WTC11 (cell line): ENCODE data around the gene ANKFN1. TPM values are rescaled to one million over a fixed set of nuclear protein-coding genes. Genes with fewer than 3 reads are reported as not detected.

Experiments used
- ATAC-seq: fragments of 200-7000 bp; cut with Tn5 transposase; 2 replicates; pipeline ENCODE4 v1.10.0; 2021; ENCODE audit warnings: mild to moderate bottlenecking, moderate library complexity
- CTCF ChIA-PET: fragments of 300-600 bp; sonication (Branson Sonifier 250); formaldehyde crosslinking; loops from one replicate; lab custom pipeline; 2021; ENCODE audit warnings: antibody characterized with exemption; lab: Charles Lee
- POLR2A ChIA-PET: fragments of 350-600 bp; sonication (Branson Sonifier 250); formaldehyde crosslinking; loops from one replicate; lab custom pipeline; 2021; ENCODE audit warnings: antibody characterized with exemption; lab: Charles Lee
- DNase-seq: peaks from one replicate; pipeline ENCODE4 v3.0.0; 2021; ENCODE audit warnings: low spot score
- H3K27ac Mint-ChIP-seq: 2 replicates; pipeline ENCODE4 v1.8.0; 2021; ENCODE audit warnings: mixed read lengths
- H3K27me3 Mint-ChIP-seq: 2 replicates; pipeline ENCODE4 v1.8.0; 2021; ENCODE audit warnings: low read depth, mild to moderate bottlenecking, moderate library complexity, mixed read lengths
- H3K36me3 Mint-ChIP-seq: 2 replicates; pipeline ENCODE4 v1.8.0; 2021; ENCODE audit warnings: mixed read lengths
- H3K4me1 Mint-ChIP-seq: 2 replicates; pipeline ENCODE4 v1.8.0; 2022; ENCODE audit warnings: mixed read lengths
- H3K4me3 Mint-ChIP-seq: 2 replicates; pipeline ENCODE4 v1.8.0; 2021; ENCODE audit warnings: mild to moderate bottlenecking, moderate library complexity, mixed read lengths
- H3K9me3 Mint-ChIP-seq: 2 replicates; pipeline ENCODE4 v1.8.0; 2021; ENCODE audit warnings: mixed read lengths
- ATF1 ChIP-seq: sonication (generic); formaldehyde crosslinking; IDR thresholded peaks from 2 replicates; pipeline ENCODE4 v1.8.1; 2023; ENCODE audit warnings: mild to moderate bottlenecking, moderate library complexity, missing genetic modification reagents
- ATF2 ChIP-seq: sonication (generic); formaldehyde crosslinking; IDR thresholded peaks from 2 replicates; pipeline ENCODE4 v1.8.1; 2022; ENCODE audit warnings: low read depth, missing genetic modification reagents, borderline replicate concordance
- ATF3 ChIP-seq: sonication (generic); formaldehyde crosslinking; conservative IDR thresholded peaks from 2 replicates; pipeline ENCODE4 v1.8.1; 2022; ENCODE audit warnings: mild to moderate bottlenecking, missing genetic modification reagents
- CBFB ChIP-seq: sonication (generic); formaldehyde crosslinking; IDR thresholded peaks from 2 replicates; pipeline ENCODE4 v1.8.1; 2022; ENCODE audit warnings: mild to moderate bottlenecking, low read depth, missing genetic modification reagents
- E2F1 ChIP-seq: sonication (generic); formaldehyde crosslinking; IDR thresholded peaks from 2 replicates; pipeline ENCODE4 v1.8.0; 2022; ENCODE audit warnings: mild to moderate bottlenecking, missing genetic modification reagents
- FOXP1 ChIP-seq: sonication (generic); formaldehyde crosslinking; IDR thresholded peaks from 2 replicates; pipeline ENCODE4 v1.8.0; 2022; ENCODE audit warnings: missing genetic modification reagents, mild to moderate bottlenecking, moderate library complexity, borderline replicate concordance
- MAX ChIP-seq: sonication (generic); formaldehyde crosslinking; IDR thresholded peaks from 2 replicates; pipeline ENCODE4 v1.8.0; 2022; ENCODE audit warnings: mild to moderate bottlenecking, missing genetic modification reagents
- NFATC4 ChIP-seq: fragments of 250-450 bp; sonication (Bioruptor Pico); IDR thresholded peaks from 2 replicates; pipeline ENCODE4 v1.9.0; 2021; ENCODE audit warnings: mild to moderate bottlenecking
- NFE2L1 ChIP-seq: sonication (generic); formaldehyde crosslinking; IDR thresholded peaks from 2 replicates; pipeline ENCODE4 v1.8.1; 2023; ENCODE audit warnings: missing genetic modification reagents
- NR3C1 ChIP-seq: sonication (generic); formaldehyde crosslinking; conservative IDR thresholded peaks from 2 replicates; pipeline ENCODE4 v1.8.1; 2023; ENCODE audit warnings: low read depth, mild to moderate bottlenecking, missing genetic modification reagents
- PRRX2 ChIP-seq: fragments of 250-450 bp; sonication (Bioruptor Pico); IDR thresholded peaks from 2 replicates; pipeline ENCODE4 v1.8.0; 2021; ENCODE audit warnings: mild to moderate bottlenecking
- RORB ChIP-seq: fragments of 250-450 bp; sonication (Bioruptor Pico); IDR thresholded peaks from 2 replicates; pipeline ENCODE4 v1.9.0; 2021; ENCODE audit warnings: mild to moderate bottlenecking
- SMAD3 ChIP-seq: sonication (generic); formaldehyde crosslinking; IDR thresholded peaks from 2 replicates; pipeline ENCODE4 v1.8.0; 2022; ENCODE audit warnings: missing genetic modification reagents, mild to moderate bottlenecking, borderline replicate concordance
- SMAD4 ChIP-seq: sonication (generic); formaldehyde crosslinking; IDR thresholded peaks from 2 replicates; pipeline ENCODE4 v1.8.0; 2022; ENCODE audit warnings: mild to moderate bottlenecking, missing genetic modification reagents
- TEAD4 ChIP-seq: sonication (generic); formaldehyde crosslinking; IDR thresholded peaks from 2 replicates; pipeline ENCODE4 v1.8.0; 2022; ENCODE audit warnings: mild to moderate bottlenecking, missing genetic modification reagents
- ZNF138 ChIP-seq: sonication (generic); formaldehyde crosslinking; conservative IDR thresholded peaks from 2 replicates; pipeline ENCODE4 v1.8.1; 2022; ENCODE audit warnings: mild to moderate bottlenecking, moderate library complexity, missing genetic modification reagents
- ZNF219 ChIP-seq: sonication (generic); formaldehyde crosslinking; IDR thresholded peaks from 2 replicates; pipeline ENCODE4 v1.8.0; 2023; ENCODE audit warnings: missing genetic modification reagents, mild to moderate bottlenecking, borderline replicate concordance
- ZNF232 ChIP-seq: sonication (generic); formaldehyde crosslinking; IDR thresholded peaks from 2 replicates; pipeline ENCODE4 v1.8.0; 2022; ENCODE audit warnings: mild to moderate bottlenecking, missing genetic modification reagents
- ZNF532 ChIP-seq: fragments of 250-450 bp; sonication (Bioruptor Pico); IDR thresholded peaks from 2 replicates; pipeline ENCODE4 v1.9.0; 2021; ENCODE audit warnings: mild to moderate bottlenecking, borderline replicate concordance
- total RNA-seq: library from RNA; stranded (reverse); gene quantifications from 3 replicates; pipeline ENCODE4 v1.2.3, GENCODE V29; 2021

The ANKFN1 gene
- total RNA-seq, 1 experiment from 2014 or later: 0.24 TPM

GRCh38 chr17:56432443-56432842, 279.2 kb downstream of the ANKFN1 start (continued):
- TF ChIP-seq ZNF532 (no peak), NFATC4 (no peak), TEAD4 (no peak), NFE2L1 (no peak), SMAD3 (CRISPR knock-in tag) (no peak), FOXP1 (CRISPR knock-in tag) (no peak)

GRCh38 chr17:56434610-56435009, 281.3 kb downstream of the ANKFN1 start:
- H3K27me3 Mint-ChIP-seq: no peaks in the 10 kb centered on the region
- TF ChIP-seq NR3C1 (CRISPR knock-in tag) (no peak), CBFB (no peak), E2F1 (CRISPR knock-in tag) (no peak), ATF3 (CRISPR knock-in tag) (no peak), MAX (CRISPR knock-in tag) (no peak), RORB (no peak)
- TF ChIP-seq, all 79 proteins: peak for 0
- DNase-seq (no peak), ATAC-seq (no peak)
- Mint-ChIP-seq H3K9me3 (no peaks in the 10 kb centered on the region), H3K27ac (no peak overlapping the region), H3K36me3 (no peaks in the 10 kb centered on the region), H3K4me3 (no peak overlapping the region), H3K4me1 (peaks cover 15% of the 10 kb centered on the region)
- POLR2A ChIA-PET: no interaction called here
- CTCF ChIA-PET: interaction anchor here (0.7 kb wide), 1 partner anchor 306 kb away, joined by 3 read pairs; no protein-coding TSS in a partner anchor

- ChIA-PET POLR2A (no interaction called here), CTCF (no interaction called here)
- no peak for ATAC-seq
- peaks cover 19% of the 10 kb centered on the region for H3K4me1 Mint-ChIP-seq
- H3K9me3 Mint-ChIP-seq: no peaks in the 10 kb centered on the region
- H3K36me3 Mint-ChIP-seq: no peaks in the 10 kb centered on the region
- H3K27ac Mint-ChIP-seq: no peak overlapping the region
- H3K4me3 Mint-ChIP-seq: no peak overlapping the region
- no peaks in the 10 kb centered on the region; the same call in 1 of the 2 replicates for H3K27me3 Mint-ChIP-seq
- TF ChIP-seq ATF1 (no peak), ATF2 (CRISPR knock-in tag) (no peak), ZNF219 (CRISPR knock-in tag) (no peak), SMAD4 (CRISPR knock-in tag) (no peak), ZNF138 (no peak), FOXP1 (CRISPR knock-in tag) (no peak), ZNF232 (CRISPR knock-in tag) (no peak), PRRX2 (CRISPR knock-in tag) (no peak), ZNF532 (no peak)
- no peak for DNase-seq
These were observed 282.9 kb downstream of the ANKFN1 start for GRCh38 chr17:56436142-56436541.
